Measurements from ENCODE around the gene PGAP1. TPM values are rescaled to one million over a fixed set of nuclear protein-coding genes. Genes with fewer than 3 reads are reported as not detected.

Gene PGAP1
- total and polyA plus RNA-seq, 2 donors (not counting 1 experiment from before 2014, with no cell fraction given), result 0.25 to 21.8 TPM

DNA sequence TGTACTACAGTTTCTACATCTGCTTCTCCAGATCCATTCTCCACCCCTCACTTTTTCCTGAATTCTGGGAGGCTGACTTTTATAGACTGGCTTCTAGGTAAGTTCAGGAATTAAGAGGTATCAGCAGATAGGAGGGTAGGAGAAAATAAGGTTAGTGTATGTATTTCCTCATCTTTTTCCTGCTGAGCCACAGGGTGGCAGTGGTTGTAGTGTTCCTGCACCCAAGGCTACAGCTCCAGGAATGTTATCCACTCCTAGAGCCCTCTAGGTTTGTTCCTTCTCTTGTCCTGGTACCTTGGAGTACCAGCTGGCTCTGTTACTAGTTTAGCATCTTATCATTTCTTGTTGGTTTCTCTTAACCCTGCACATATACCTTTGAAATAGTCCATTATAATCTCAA, 76.6 kb downstream of the PGAP1 start:
- Histone ChIP-seq H2AFZ (ENCODE audit: insufficient read depth, low read depth, low read length, poor library complexity, severe bottlenecking) (no peak overlapping the region), H3K36me3 (replicated peaks in 1 of 2; ENCODE audit: control extremely low read depth in 1 of 2, control insufficient read depth in 1 of 2, extremely low read depth in 1 of 2, insufficient read depth in 2 of 2, low read length in 1 of 2) (no peaks in the 10 kb centered on the region), H3K27ac (ENCODE audit: low read length in 2 of 2) (no peak overlapping the region), H3K4me3 (ENCODE audit: control extremely low read depth in 1 of 5, extremely low read depth in 1 of 5, insufficient read depth in 1 of 5, low read depth in 2 of 5, low read length in 4 of 5) (no peak overlapping the region), H3K4me2 (replicated peaks; ENCODE audit: low read depth, low read length, poor library complexity, severe bottlenecking) (no peak overlapping the region), H3K9ac (ENCODE audit: low read length) (no peak overlapping the region), H4K20me1 (ENCODE audit: control insufficient read depth, insufficient read depth, low read length, poor library complexity, severe bottlenecking) (no peaks in the 10 kb centered on the region), H3K9me3 (ENCODE audit: control extremely low read depth in 1 of 3, control insufficient read depth in 2 of 3, insufficient read depth in 1 of 3, low read length in 2 of 3) (no peaks in the 10 kb centered on the region), H3K4me1 (ENCODE audit: control insufficient read depth in 2 of 2, insufficient read depth in 2 of 2, low read length in 2 of 2) (no peaks in the 10 kb centered on the region), H3K27me3 (replicated peaks in 1 of 4; ENCODE audit: control extremely low read depth in 1 of 4, control insufficient read depth in 3 of 4, insufficient read depth in 4 of 4, low read length in 3 of 4) (no peaks in the 10 kb centered on the region), H3K79me2 (ENCODE audit: control insufficient read depth, insufficient read depth, low read length) (no peaks in the 10 kb centered on the region)
- ChIA-PET CTCF (interaction anchor here (0.6 to 0.9 kb wide), 2 partner anchors 92 to 529 kb away, joined by 3 read pairs; no protein-coding TSS in a partner anchor), POLR2A (no interaction called here)
- H3K27ac Mint-ChIP-seq, result no peak overlapping the region
- TF ChIP-seq EZH2 (IDR thresholded peaks at IDR 0.05; ENCODE audit: borderline replicate concordance, insufficient read depth, low read depth, low read length, poor library complexity, severe bottlenecking), result no peak
- TF ChIP-seq, protein P1, sequence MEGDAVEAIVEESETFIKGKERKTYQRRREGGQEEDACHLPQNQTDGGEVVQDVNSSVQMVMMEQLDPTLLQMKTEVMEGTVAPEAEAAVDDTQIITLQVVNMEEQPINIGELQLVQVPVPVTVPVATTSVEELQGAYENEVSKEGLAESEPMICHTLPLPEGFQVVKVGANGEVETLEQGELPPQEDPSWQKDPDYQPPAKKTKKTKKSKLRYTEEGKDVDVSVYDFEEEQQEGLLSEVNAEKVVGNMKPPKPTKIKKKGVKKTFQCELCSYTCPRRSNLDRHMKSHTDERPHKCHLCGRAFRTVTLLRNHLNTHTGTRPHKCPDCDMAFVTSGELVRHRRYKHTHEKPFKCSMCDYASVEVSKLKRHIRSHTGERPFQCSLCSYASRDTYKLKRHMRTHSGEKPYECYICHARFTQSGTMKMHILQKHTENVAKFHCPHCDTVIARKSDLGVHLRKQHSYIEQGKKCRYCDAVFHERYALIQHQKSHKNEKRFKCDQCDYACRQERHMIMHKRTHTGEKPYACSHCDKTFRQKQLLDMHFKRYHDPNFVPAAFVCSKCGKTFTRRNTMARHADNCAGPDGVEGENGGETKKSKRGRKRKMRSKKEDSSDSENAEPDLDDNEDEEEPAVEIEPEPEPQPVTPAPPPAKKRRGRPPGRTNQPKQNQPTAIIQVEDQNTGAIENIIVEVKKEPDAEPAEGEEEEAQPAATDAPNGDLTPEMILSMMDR (IDR thresholded peaks at IDR 0.05), result no peak
- no peak for ATAC-seq (ENCODE audit: low read depth)
- intact Hi-C loops (cut with micrococcal nuclease), result no loop called here
- no peaks in the 10 kb centered on the region for H3K9me3 Mint-ChIP-seq (ENCODE audit: insufficient read depth)
- H3K4me1 Mint-ChIP-seq, result no peaks in the 10 kb centered on the region
- H3K4me3 Mint-ChIP-seq, result no peak overlapping the region
- H3K27me3 Mint-ChIP-seq, result no peaks in the 10 kb centered on the region
- no peak for DNase-seq

DNA sequence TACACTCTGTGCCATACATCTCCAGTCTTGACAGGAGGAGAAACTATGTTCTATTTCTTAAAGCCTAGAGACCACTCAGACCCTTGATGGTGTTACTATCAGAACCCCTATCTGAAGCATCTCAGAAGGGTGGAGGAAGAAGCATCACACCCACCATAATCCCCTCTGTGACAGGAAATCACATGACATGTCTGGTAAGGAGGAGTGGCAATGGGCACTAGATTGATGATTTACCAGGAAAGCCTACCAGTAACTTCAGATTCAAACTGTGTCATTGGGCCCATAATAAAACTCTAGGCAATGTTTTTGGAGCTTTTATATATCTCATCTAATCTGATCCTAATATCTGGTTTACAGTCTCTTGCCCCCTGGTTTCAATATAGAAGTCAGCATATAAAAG, 80.2 kb downstream of the PGAP1 start:
- Histone ChIP-seq H3K36me3 (replicated peaks in 1 of 2; ENCODE audit: control extremely low read depth in 1 of 2, control insufficient read depth in 1 of 2, extremely low read depth in 1 of 2, insufficient read depth in 2 of 2, low read length in 1 of 2) (no peaks in the 10 kb centered on the region), H3K79me2 (ENCODE audit: control insufficient read depth, insufficient read depth, low read length) (no peaks in the 10 kb centered on the region), H3K9me3 (ENCODE audit: control extremely low read depth in 1 of 3, control insufficient read depth in 2 of 3, insufficient read depth in 1 of 3, low read length in 2 of 3) (no peaks in the 10 kb centered on the region), H3K27me3 (replicated peaks in 1 of 4; ENCODE audit: control extremely low read depth in 1 of 4, control insufficient read depth in 3 of 4, insufficient read depth in 4 of 4, low read length in 3 of 4) (no peaks in the 10 kb centered on the region), H3K4me2 (replicated peaks; ENCODE audit: low read depth, low read length, poor library complexity, severe bottlenecking) (no peak overlapping the region), H3K4me3 (ENCODE audit: control extremely low read depth in 1 of 5, extremely low read depth in 1 of 5, insufficient read depth in 1 of 5, low read depth in 2 of 5, low read length in 4 of 5) (no peak overlapping the region), H2AFZ (ENCODE audit: insufficient read depth, low read depth, low read length, poor library complexity, severe bottlenecking) (no peak overlapping the region), H3K9ac (ENCODE audit: low read length) (no peak overlapping the region), H3K27ac (ENCODE audit: low read length in 2 of 2) (no peak overlapping the region), H4K20me1 (ENCODE audit: control insufficient read depth, insufficient read depth, low read length, poor library complexity, severe bottlenecking) (no peaks in the 10 kb centered on the region), H3K4me1 (ENCODE audit: control insufficient read depth in 2 of 2, insufficient read depth in 2 of 2, low read length in 2 of 2) (no peaks in the 10 kb centered on the region)
- intact Hi-C loops (cut with micrococcal nuclease), result no loop called here
- Mint-ChIP-seq H3K27ac (no peak overlapping the region), H3K27me3 (no peaks in the 10 kb centered on the region), H3K4me1 (no peaks in the 10 kb centered on the region), H3K4me3 (no peak overlapping the region), H3K9me3 (ENCODE audit: insufficient read depth) (no peaks in the 10 kb centered on the region)
- DNase-seq (no peak), ATAC-seq (ENCODE audit: low read depth) (no peak)
- ChIA-PET POLR2A (no interaction called here), CTCF (no interaction called here)
- TF ChIP-seq, protein P1 (IDR thresholded peaks at IDR 0.05), result no peak
- TF ChIP-seq EZH2 (IDR thresholded peaks at IDR 0.05; ENCODE audit: borderline replicate concordance, insufficient read depth, low read depth, low read length, poor library complexity, severe bottlenecking), result no peak
